ENCODE measurements around the gene INKA2. TPM values are rescaled to one million over a fixed set of nuclear protein-coding genes. Genes with fewer than 3 reads are reported as not detected.

The INKA2 gene
- polyA plus RNA-seq, 1 donor from 2014 or later: 0.77 TPM

GRCh38 chr1:111778541-111779051 lies 39.4 kb upstream of the INKA2 start:
- no peak overlapping the region for H3K9ac ChIP-seq (ENCODE audit: low read length)
- H3F3A ChIP-seq (ENCODE audit: insufficient read depth, low read length, poor library complexity, severe bottlenecking): no peaks in the 10 kb centered on the region
- no peaks in the 10 kb centered on the region for H3K9me2 ChIP-seq (ENCODE audit: insufficient read depth, low read length)
- no peaks in the 10 kb centered on the region for H3K79me2 ChIP-seq (replicated peaks; ENCODE audit: insufficient read depth, low read length)
- no peak overlapping the region for H3K4me2 ChIP-seq (ENCODE audit: low read length)
- no peak overlapping the region for H3K27ac ChIP-seq (ENCODE audit: low read length)
- H3K9me3 ChIP-seq (ENCODE audit: low read length): no peaks in the 10 kb centered on the region
- no peaks in the 10 kb centered on the region for H4K20me1 ChIP-seq (ENCODE audit: insufficient read depth)
- H3K4me3 ChIP-seq (ENCODE audit: low read length): no peak overlapping the region
- no peaks in the 10 kb centered on the region for H3K36me3 ChIP-seq (ENCODE audit: insufficient read depth, low read length)
- TF ChIP-seq TAF1 (IDR thresholded peaks at IDR 0.05; ENCODE audit: low read depth): no peak
- no peak for TF ChIP-seq POLR2AphosphoS5 (IDR thresholded peaks at IDR 0.05)
- TF ChIP-seq SMC3 (conservative IDR thresholded peaks at IDR 0.05; ENCODE audit: poor library complexity): no peak
- no peak for TF ChIP-seq EZH2 (IDR thresholded peaks at IDR 0.05; ENCODE audit: borderline replicate concordance, insufficient read depth, low read length, poor library complexity, severe bottlenecking)
- TF ChIP-seq MXI1 (conservative IDR thresholded peaks at IDR 0.05; ENCODE audit: poor library complexity, severe bottlenecking): no peak
- TF ChIP-seq, protein P1, sequence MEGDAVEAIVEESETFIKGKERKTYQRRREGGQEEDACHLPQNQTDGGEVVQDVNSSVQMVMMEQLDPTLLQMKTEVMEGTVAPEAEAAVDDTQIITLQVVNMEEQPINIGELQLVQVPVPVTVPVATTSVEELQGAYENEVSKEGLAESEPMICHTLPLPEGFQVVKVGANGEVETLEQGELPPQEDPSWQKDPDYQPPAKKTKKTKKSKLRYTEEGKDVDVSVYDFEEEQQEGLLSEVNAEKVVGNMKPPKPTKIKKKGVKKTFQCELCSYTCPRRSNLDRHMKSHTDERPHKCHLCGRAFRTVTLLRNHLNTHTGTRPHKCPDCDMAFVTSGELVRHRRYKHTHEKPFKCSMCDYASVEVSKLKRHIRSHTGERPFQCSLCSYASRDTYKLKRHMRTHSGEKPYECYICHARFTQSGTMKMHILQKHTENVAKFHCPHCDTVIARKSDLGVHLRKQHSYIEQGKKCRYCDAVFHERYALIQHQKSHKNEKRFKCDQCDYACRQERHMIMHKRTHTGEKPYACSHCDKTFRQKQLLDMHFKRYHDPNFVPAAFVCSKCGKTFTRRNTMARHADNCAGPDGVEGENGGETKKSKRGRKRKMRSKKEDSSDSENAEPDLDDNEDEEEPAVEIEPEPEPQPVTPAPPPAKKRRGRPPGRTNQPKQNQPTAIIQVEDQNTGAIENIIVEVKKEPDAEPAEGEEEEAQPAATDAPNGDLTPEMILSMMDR (IDR thresholded peaks at IDR 0.05; ENCODE audit: poor library complexity, severe bottlenecking): no peak
- TF ChIP-seq EP300 (conservative IDR thresholded peaks at IDR 0.05; ENCODE audit: poor library complexity, severe bottlenecking): no peak
- TF ChIP-seq RAD21 (conservative IDR thresholded peaks at IDR 0.05): no peak
- no peak for TF ChIP-seq REST (IDR thresholded peaks at IDR 0.05; ENCODE audit: borderline replicate concordance)
- no peak overlapping the region for H2AFZ ChIP-seq (ENCODE audit: low read depth, low read length)
- no peaks in the 10 kb centered on the region for H3K27me3 ChIP-seq (ENCODE audit: insufficient read depth, low read depth, low read length)

GRCh38 chr1:111778066-111778465 lies 38.9 kb upstream of the INKA2 start:
- Histone ChIP-seq H3K4me2 (ENCODE audit: low read length) (no peak overlapping the region), H3K79me2 (replicated peaks; ENCODE audit: insufficient read depth, low read length) (no peaks in the 10 kb centered on the region), H2AFZ (ENCODE audit: low read depth, low read length) (no peak overlapping the region), H3K36me3 (ENCODE audit: insufficient read depth, low read length) (no peaks in the 10 kb centered on the region), H3K9me2 (ENCODE audit: insufficient read depth, low read length) (no peaks in the 10 kb centered on the region), H3F3A (ENCODE audit: insufficient read depth, low read length, poor library complexity, severe bottlenecking) (no peaks in the 10 kb centered on the region), H3K9me3 (ENCODE audit: low read length) (no peaks in the 10 kb centered on the region), H3K27ac (ENCODE audit: low read length) (no peak overlapping the region), H3K9ac (ENCODE audit: low read length) (no peak overlapping the region), H4K20me1 (ENCODE audit: insufficient read depth) (no peaks in the 10 kb centered on the region), H3K4me3 (ENCODE audit: low read length) (no peak overlapping the region), H3K27me3 (ENCODE audit: insufficient read depth, low read depth, low read length) (no peaks in the 10 kb centered on the region)
- no peak for TF ChIP-seq TAF1 (IDR thresholded peaks at IDR 0.05; ENCODE audit: low read depth)
- TF ChIP-seq POLR2AphosphoS5 (IDR thresholded peaks at IDR 0.05): no peak
- no peak for TF ChIP-seq MXI1 (conservative IDR thresholded peaks at IDR 0.05; ENCODE audit: poor library complexity, severe bottlenecking)
- no peak for TF ChIP-seq REST (IDR thresholded peaks at IDR 0.05; ENCODE audit: borderline replicate concordance)
- TF ChIP-seq, protein P1 (IDR thresholded peaks at IDR 0.05; ENCODE audit: poor library complexity, severe bottlenecking): no peak
- no peak for TF ChIP-seq SMC3 (conservative IDR thresholded peaks at IDR 0.05; ENCODE audit: poor library complexity)
- no peak for TF ChIP-seq RAD21 (conservative IDR thresholded peaks at IDR 0.05)
- TF ChIP-seq EZH2 (IDR thresholded peaks at IDR 0.05; ENCODE audit: borderline replicate concordance, insufficient read depth, low read length, poor library complexity, severe bottlenecking): no peak
- no peak for TF ChIP-seq EP300 (conservative IDR thresholded peaks at IDR 0.05; ENCODE audit: poor library complexity, severe bottlenecking)

All from neural cell (in vitro differentiated cells).